NCI-H2196 treated with DMSO at 0.1 percent for 48 hours (cell line): ENCODE measurements around the gene TUT4.
"Not testable (repeated sequence)": the region's sequence is repeated elsewhere in the genome, so short reads cannot be mapped to it uniquely, and the experiment has no call there.

Source experiments
- DNase-seq: peaks from one replicate; lab custom pipeline; 2025; ENCODE audit not compliant: unreplicated experiment; lab: John Stamatoyannopoulos, UW

The TUT4 gene, protein sequence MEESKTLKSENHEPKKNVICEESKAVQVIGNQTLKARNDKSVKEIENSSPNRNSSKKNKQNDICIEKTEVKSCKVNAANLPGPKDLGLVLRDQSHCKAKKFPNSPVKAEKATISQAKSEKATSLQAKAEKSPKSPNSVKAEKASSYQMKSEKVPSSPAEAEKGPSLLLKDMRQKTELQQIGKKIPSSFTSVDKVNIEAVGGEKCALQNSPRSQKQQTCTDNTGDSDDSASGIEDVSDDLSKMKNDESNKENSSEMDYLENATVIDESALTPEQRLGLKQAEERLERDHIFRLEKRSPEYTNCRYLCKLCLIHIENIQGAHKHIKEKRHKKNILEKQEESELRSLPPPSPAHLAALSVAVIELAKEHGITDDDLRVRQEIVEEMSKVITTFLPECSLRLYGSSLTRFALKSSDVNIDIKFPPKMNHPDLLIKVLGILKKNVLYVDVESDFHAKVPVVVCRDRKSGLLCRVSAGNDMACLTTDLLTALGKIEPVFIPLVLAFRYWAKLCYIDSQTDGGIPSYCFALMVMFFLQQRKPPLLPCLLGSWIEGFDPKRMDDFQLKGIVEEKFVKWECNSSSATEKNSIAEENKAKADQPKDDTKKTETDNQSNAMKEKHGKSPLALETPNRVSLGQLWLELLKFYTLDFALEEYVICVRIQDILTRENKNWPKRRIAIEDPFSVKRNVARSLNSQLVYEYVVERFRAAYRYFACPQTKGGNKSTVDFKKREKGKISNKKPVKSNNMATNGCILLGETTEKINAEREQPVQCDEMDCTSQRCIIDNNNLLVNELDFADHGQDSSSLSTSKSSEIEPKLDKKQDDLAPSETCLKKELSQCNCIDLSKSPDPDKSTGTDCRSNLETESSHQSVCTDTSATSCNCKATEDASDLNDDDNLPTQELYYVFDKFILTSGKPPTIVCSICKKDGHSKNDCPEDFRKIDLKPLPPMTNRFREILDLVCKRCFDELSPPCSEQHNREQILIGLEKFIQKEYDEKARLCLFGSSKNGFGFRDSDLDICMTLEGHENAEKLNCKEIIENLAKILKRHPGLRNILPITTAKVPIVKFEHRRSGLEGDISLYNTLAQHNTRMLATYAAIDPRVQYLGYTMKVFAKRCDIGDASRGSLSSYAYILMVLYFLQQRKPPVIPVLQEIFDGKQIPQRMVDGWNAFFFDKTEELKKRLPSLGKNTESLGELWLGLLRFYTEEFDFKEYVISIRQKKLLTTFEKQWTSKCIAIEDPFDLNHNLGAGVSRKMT (N-terminal part only)

DNA sequence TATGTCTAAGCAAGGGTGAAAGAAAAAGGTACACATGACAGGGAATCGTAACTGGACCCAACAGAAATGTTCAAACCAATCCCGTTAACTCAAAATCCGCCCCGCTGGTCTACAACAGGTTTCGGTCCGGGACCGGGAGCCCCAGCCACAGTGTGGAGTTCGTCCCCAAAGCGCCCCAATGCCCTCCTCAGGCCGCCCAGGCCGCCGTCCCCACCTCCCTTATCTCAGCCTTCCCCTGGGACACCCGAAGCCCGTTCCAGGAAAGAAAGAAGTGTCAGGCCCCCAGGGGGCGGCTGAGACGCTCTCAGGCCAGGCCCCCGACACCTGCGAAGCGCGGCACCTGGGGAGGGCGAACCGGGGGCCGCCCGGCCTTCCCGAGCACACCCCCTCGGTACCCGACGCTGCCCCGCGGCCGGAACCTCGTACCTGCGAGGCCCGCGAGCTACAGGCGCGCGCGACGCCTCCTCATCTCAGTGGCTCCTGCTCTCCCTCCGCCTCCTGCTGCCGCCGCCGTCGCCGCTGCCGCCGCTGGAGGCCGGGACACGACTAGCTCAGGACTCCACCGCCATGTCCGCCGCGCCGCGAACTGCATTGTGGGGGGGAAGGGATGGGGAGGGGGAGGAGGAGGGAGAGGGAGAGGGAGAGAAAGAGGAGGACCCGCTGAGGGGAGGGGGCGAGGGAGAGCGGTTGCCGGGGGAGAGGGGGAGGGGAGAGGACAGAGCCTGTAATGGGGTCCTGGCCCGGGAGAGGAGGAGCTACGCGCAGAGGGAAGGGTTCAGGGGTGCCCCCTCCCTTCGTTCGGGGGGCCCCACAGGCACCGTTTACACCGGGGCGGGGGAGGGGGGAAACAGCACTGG, at the start of gene TUT4:
TSS of gene TUT4 (minus strand) at position 588 of the 857 bp plus-strand sequence. CDS start 26,812 bp downstream, outside the sequence.
- peak; percentile 59 for DNase-seq

- no peak for DNase-seq
Measured at GRCh38 chr1:52601991-52602855, 49.3 kb upstream of the TUT4 start, which contains the start of gene GPX7. Gene GPX7 (plus strand): TSS chr1:52602371. CDS start chr1:52602410, 39 bp downstream.

GRCh38 chr1:52601519-52601918, 48.6 kb upstream of the TUT4 start:
- no peak for DNase-seq

GRCh38 chr1:52600533-52601179, 47.8 kb upstream of the TUT4 start:
- DNase-seq: no peak

- no peak for DNase-seq
Measured at GRCh38 chr1:52599236-52599635, 46.3 kb upstream of the TUT4 start.

GRCh38 chr1:52598729-52599128, 45.8 kb upstream of the TUT4 start:
- no peak for DNase-seq

DNA sequence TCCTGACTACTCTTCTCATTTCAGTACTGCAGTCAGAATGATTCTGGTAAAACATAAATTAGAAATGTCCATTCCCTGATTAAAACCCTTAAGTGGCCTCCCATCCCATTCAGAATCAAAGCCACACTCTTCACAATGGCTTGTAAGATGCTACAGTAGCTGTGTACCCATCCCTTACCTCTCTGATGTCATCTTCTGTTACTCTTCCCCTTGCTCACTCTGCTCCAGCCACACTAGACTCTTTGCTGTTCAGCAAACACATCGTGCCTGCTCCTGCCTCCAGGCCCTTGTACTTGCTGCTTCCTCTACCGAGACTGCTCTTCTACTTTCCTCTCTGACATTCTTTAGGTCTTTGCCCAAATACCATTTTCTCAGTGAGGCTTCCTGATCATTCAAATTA, 45.0 kb upstream of the TUT4 start:
- DNase-seq: no peak

- DNase-seq: no peak
Measured at GRCh38 chr1:52595061-52595460, 42.2 kb upstream of the TUT4 start.

DNA sequence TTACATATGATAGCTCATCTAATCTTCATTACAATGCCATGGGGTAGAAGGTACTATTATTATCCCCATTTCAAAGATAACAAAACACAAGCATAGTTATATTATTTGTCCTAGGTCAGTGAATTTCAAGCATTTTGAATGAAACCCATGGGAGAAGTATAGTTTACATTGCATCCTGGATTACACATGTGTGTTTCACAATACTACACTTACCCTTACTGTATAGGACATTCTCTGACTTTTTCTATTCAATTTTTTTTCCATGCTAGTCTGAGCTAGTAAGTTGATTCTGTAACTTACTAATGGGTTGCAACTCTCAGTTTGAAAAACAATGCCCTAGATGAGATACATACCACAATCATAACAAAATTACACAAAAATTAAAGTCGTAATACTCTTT, 40.6 kb upstream of the TUT4 start:
- no peak for DNase-seq

DNA sequence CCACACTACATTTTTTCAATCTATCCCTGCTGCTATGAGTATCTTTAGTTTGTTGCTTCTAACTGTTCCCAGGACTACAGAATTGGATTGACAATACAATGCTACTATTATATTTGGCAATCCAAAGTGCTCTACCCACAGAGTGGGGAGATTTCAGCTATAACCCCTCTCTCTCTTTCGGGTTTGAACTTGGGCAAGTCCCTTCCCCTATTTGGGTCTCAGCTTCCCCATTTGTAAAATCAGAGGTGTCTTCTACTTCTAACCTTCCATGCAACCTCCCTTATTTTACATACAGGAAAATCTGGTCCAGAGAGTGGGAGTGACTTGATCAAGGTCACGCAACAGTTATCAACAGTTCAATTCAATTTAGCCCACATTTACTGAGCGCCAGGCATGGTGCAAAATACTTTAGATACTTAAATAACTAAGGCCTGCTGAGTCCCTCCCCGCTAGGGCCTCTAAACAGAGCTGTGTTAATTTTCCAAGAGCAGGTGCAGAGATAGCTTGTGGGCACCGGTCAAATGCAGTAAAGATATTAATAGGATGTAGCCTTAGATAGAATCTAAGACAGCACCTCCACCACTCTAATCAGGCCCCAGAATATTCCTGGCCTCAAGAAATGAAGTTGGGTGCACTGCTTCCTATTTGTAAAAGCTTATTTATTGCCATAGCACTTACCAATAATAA, 39.9 kb upstream of the TUT4 start:
- no peak for DNase-seq

DNA sequence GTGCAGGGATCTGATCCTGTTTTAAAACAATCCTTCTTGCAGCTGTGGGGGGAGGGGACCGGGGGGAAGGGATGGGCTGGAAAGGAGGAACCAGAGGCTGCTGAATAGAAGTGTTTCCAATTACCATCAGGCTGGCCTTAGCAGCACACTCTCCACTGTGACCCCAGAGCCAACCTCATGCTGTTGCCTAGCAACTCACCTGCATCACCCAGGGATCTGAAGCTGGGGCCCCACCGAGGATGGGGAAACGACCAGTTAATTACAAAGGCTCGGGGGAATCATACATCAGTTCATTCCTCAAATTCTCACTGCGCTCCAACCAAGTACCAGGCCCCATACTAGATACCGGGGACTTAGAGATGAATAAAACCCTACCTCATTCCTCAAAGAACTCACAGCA, 37.4 kb upstream of the TUT4 start:
- no peak for DNase-seq

- DNase-seq: no peak
Measured at GRCh38 chr1:52588535-52588934, 35.6 kb upstream of the TUT4 start.

DNA sequence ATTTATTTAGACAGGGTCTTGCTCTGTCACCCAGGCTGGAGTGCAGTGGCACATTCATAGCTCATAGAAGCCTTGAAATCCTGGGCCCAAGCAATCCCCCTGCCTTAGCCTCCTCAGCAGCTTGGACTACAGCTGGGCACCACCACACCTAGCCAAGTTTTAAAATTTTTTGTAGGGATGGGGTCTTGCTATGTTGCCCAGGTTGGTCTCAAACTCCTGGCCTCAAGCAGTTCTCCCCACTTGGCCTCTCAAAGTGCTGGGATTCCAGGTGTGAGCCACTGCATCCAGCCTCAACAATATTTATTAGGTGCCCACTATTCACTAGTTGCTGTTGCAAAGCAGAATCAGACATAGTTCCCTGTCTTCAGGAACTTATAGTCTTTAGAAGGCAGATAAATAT, 35.1 kb upstream of the TUT4 start:
- DNase-seq: no peak

- DNase-seq: no peak
Measured at GRCh38 chr1:52585474-52585873, 32.6 kb upstream of the TUT4 start.

DNA sequence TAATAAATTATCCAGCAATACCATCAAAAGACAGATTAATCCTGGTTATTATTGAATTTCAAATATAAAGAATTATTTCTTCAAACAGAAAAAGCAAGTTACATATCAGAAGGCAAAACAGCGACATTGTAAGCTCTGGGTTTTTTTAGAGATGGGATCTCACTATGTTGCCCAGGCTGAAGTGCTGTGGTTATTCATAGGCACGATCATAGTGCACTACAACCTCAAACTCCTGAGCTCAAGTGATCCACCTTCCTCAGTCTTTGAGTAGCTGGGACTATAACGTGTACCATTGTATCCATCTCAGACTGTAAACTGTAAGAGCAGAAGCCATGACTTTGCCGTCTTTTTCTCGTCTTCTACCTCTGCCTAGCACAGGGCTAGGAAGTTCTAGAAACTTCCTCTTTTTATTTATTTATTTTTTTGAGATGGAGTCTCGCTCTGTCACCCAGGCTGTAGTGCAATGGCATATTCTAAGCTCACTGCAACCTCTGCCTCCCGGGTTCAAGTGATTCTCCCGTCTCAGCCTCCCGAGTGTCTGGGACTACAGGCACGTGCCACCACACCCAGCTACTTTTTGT, 29.3 kb upstream of the TUT4 start:
- DNase-seq: no peak

- DNase-seq: no peak
Measured at GRCh38 chr1:52580283-52580682, 27.4 kb upstream of the TUT4 start.

DNA sequence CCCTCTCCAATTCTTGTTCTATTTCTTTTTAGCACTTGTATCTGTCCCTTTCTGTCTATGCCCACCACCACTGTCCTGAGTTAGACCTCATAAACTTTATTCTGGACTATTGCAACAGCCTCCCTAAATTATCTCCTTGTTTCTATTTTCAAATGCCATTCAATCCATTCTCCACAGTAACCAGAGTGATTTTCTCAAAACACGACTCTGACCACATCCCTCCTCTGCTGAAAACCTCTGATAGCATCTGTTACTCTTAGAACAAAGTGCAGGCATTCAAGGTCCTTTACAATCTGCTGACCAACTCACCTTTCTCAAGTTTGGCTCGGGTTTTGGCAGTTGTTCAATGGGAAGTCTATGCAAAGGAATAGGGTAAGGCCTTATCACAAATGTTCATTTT, 26.5 kb upstream of the TUT4 start:
- DNase-seq: no peak

DNA sequence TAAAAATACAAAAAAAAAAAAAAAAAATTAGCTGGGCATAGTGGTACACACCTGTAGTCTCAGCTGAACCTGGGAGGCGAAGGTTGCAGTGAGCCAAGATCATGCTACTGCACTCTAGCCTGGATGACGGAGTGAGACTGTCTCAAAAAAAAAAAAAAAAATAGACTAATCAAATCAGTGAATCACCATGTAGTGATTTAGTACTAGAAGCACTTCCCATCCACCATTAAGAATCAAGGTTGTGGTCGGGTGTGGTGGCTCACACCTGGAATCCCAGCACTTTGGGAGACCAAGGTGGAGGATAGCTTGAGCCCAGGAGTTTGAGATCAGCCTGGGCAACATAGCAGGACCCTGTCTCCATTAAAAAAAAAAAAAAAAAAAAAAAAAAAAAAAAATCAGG, 25.2 kb upstream of the TUT4 start:
- not testable (repeated sequence) for DNase-seq
